ENCODE data around the gene ARHGAP26.

The ARHGAP26 gene

GRCh38 chr5:143277536-143277935 lies 507.4 kb downstream of the ARHGAP26 start:
- no peaks in the 10 kb centered on the region for H3K27me3 ChIP-seq (ENCODE audit: control insufficient read depth in 5 of 5, insufficient read depth in 4 of 5, low read length in 5 of 5)
- no peak overlapping the region for H3K9ac ChIP-seq (ENCODE audit: low read length in 5 of 5)
- peaks cover 0 to 17% (median 8%) of the 10 kb centered on the region in 5 donors for H3K4me1 ChIP-seq (ENCODE audit: control insufficient read depth in 5 of 5, insufficient read depth in 5 of 5, low read length in 5 of 5)
- H3K4me3 ChIP-seq (ENCODE audit: low read depth in 1 of 5, low read length in 5 of 5): no peak overlapping the region
- peaks cover 6 to 25% (median 18%) of the 10 kb centered on the region in 5 donors for H3K36me3 ChIP-seq (ENCODE audit: control insufficient read depth in 5 of 5, insufficient read depth in 5 of 5, low read length in 5 of 5)
- H3K9me3 ChIP-seq (ENCODE audit: control insufficient read depth in 5 of 5, low read length in 5 of 5): no peaks in the 10 kb centered on the region
- peak overlapping the region; percentile 58 for H3K27ac ChIP-seq (ENCODE audit: low read depth, low read length)
